Measurements from ENCODE around the gene EPM2AIP1.

The EPM2AIP1 gene

DNA sequence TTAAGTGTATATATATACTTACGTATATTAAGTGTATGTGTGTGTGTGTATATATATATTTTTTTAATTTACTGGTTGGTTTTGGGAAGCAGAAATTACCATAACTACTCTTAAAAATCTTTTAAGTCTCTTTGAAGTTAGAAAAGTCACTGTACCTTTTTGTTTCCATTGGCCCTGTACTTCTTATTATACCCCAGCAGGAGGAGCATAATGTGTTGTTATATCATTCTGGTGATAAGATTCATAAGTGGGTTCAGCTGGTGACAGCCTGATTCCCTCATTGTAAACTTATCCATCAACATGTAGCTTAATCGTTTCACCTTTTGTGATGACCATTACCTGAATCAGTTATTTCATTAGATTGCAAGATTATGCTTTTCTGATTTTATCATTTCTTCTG, 31.2 kb upstream of the EPM2AIP1 start:
- Histone ChIP-seq H3K79me2 (ENCODE audit: insufficient read depth, low read length) (no peaks in the 10 kb centered on the region), H3K27me3 (ENCODE audit: insufficient read depth, low read length, poor library complexity, severe bottlenecking) (no peaks in the 10 kb centered on the region), H3K4me3 (ENCODE audit: low read length, poor library complexity, severe bottlenecking) (no peak overlapping the region), H3K9me2 (replicated peaks; ENCODE audit: low read depth, low read length) (no peaks in the 10 kb centered on the region), H3K9ac (ENCODE audit: low read depth, low read length, poor library complexity, severe bottlenecking) (no peak overlapping the region), H3K4me1 (ENCODE audit: insufficient read depth, low read length, poor library complexity, severe bottlenecking) (peaks cover 4% of the 10 kb centered on the region), H3K4me2 (ENCODE audit: low read depth, low read length, poor library complexity, severe bottlenecking) (no peak overlapping the region), H4K20me1 (ENCODE audit: insufficient read depth, low read length, poor library complexity, severe bottlenecking) (no peaks in the 10 kb centered on the region), H3K9me3 (ENCODE audit: insufficient read depth, low read depth, low read length) (no peaks in the 10 kb centered on the region), H3F3A (ENCODE audit: low read depth) (no peaks in the 10 kb centered on the region), H3K36me3 (ENCODE audit: insufficient read depth, low read length) (peaks cover 83% of the 10 kb centered on the region; the same call in 1 of the 2 replicates), H2AFZ (ENCODE audit: low read length) (no peak overlapping the region)
- TF ChIP-seq, protein P1, sequence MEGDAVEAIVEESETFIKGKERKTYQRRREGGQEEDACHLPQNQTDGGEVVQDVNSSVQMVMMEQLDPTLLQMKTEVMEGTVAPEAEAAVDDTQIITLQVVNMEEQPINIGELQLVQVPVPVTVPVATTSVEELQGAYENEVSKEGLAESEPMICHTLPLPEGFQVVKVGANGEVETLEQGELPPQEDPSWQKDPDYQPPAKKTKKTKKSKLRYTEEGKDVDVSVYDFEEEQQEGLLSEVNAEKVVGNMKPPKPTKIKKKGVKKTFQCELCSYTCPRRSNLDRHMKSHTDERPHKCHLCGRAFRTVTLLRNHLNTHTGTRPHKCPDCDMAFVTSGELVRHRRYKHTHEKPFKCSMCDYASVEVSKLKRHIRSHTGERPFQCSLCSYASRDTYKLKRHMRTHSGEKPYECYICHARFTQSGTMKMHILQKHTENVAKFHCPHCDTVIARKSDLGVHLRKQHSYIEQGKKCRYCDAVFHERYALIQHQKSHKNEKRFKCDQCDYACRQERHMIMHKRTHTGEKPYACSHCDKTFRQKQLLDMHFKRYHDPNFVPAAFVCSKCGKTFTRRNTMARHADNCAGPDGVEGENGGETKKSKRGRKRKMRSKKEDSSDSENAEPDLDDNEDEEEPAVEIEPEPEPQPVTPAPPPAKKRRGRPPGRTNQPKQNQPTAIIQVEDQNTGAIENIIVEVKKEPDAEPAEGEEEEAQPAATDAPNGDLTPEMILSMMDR (conservative IDR thresholded peaks at IDR 0.05; ENCODE audit: low read length): peak; percentile 64
- TF ChIP-seq EZH2phosphoT487 (IDR thresholded peaks at IDR 0.05; ENCODE audit: borderline replicate concordance): no peak

DNA sequence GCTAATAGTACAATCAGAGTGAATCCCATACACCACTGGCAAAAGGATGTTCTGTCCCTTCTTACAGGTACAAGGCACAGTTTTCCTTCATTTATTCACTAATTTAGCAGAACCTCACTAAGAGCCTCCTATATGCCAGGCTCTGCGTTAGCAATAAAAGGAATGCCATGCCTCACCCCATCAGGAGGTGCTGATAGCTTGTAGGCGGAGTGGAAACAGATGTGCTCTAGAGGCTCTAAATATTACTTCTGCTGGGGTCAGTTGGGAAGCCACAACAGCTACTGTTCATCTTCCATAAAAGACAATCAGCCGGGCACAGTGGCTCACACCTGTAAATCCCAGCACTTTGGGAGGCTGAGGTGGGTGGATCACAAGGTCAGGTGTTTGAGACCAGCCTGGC, 24.8 kb upstream of the EPM2AIP1 start:
- H3K79me2 ChIP-seq (ENCODE audit: insufficient read depth, low read length): no peaks in the 10 kb centered on the region
- H3K4me3 ChIP-seq (ENCODE audit: low read length, poor library complexity, severe bottlenecking): no peak overlapping the region
- no peaks in the 10 kb centered on the region for H3K9me2 ChIP-seq (replicated peaks; ENCODE audit: low read depth, low read length)
- H3K27me3 ChIP-seq (ENCODE audit: insufficient read depth, low read length, poor library complexity, severe bottlenecking): no peaks in the 10 kb centered on the region
- no peaks in the 10 kb centered on the region for H3K4me1 ChIP-seq (ENCODE audit: insufficient read depth, low read length, poor library complexity, severe bottlenecking)
- no peaks in the 10 kb centered on the region for H4K20me1 ChIP-seq (ENCODE audit: insufficient read depth, low read length, poor library complexity, severe bottlenecking)
- H3K36me3 ChIP-seq (ENCODE audit: insufficient read depth, low read length): peaks cover 85% of the 10 kb centered on the region; the same call in 1 of the 2 replicates
- H3F3A ChIP-seq (ENCODE audit: low read depth): no peaks in the 10 kb centered on the region
- H3K9ac ChIP-seq (ENCODE audit: low read depth, low read length, poor library complexity, severe bottlenecking): no peak overlapping the region
- H3K9me3 ChIP-seq (ENCODE audit: insufficient read depth, low read depth, low read length): no peaks in the 10 kb centered on the region
- no peak overlapping the region for H3K4me2 ChIP-seq (ENCODE audit: low read depth, low read length, poor library complexity, severe bottlenecking)
- no peak for TF ChIP-seq EZH2phosphoT487 (IDR thresholded peaks at IDR 0.05; ENCODE audit: borderline replicate concordance)
- TF ChIP-seq, protein P1 (conservative IDR thresholded peaks at IDR 0.05; ENCODE audit: low read length): no peak
- no peak overlapping the region for H2AFZ ChIP-seq (ENCODE audit: low read length)

DNA sequence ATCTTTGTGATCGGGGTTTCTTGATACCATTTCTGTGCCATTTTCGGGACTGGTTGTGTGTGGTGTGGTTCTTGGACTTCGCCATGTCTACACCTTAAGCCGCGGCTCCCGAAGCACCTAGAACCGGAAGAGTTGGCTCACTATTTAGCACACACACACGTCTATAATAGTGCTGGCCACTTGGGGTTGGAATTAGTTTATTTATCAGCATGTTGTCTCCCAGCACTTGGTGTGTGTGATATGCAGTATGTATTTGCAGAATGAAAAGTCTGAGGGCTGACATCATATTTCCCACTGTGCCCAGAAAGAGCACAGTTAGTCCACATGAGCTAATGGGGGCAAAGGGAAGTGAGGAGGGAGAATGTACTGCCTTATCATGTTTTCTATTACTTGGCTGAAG, 24.0 kb upstream of the EPM2AIP1 start:
- H3K4me3 ChIP-seq (ENCODE audit: low read length, poor library complexity, severe bottlenecking): no peak overlapping the region
- no peaks in the 10 kb centered on the region for H3K4me1 ChIP-seq (ENCODE audit: insufficient read depth, low read length, poor library complexity, severe bottlenecking)
- no peaks in the 10 kb centered on the region for H3K27me3 ChIP-seq (ENCODE audit: insufficient read depth, low read length, poor library complexity, severe bottlenecking)
- no peaks in the 10 kb centered on the region for H3K9me2 ChIP-seq (replicated peaks; ENCODE audit: low read depth, low read length)
- no peaks in the 10 kb centered on the region for H4K20me1 ChIP-seq (ENCODE audit: insufficient read depth, low read length, poor library complexity, severe bottlenecking)
- H3K9me3 ChIP-seq (ENCODE audit: insufficient read depth, low read depth, low read length): no peaks in the 10 kb centered on the region
- H3K36me3 ChIP-seq (ENCODE audit: insufficient read depth, low read length): peaks cover 86% of the 10 kb centered on the region; the same call in 1 of the 2 replicates
- no peaks in the 10 kb centered on the region for H3F3A ChIP-seq (ENCODE audit: low read depth)
- no peaks in the 10 kb centered on the region for H3K79me2 ChIP-seq (ENCODE audit: insufficient read depth, low read length)
- H3K9ac ChIP-seq (ENCODE audit: low read depth, low read length, poor library complexity, severe bottlenecking): no peak overlapping the region
- H2AFZ ChIP-seq (ENCODE audit: low read length): no peak overlapping the region
- H3K4me2 ChIP-seq (ENCODE audit: low read depth, low read length, poor library complexity, severe bottlenecking): no peak overlapping the region
- no peak for TF ChIP-seq EZH2phosphoT487 (IDR thresholded peaks at IDR 0.05; ENCODE audit: borderline replicate concordance)
- TF ChIP-seq, protein P1 (conservative IDR thresholded peaks at IDR 0.05; ENCODE audit: low read length): no peak
